IPS DF 4.7 (cell line): Measurements from ENCODE around the gene SMTNL1.

Source experiments
- DNase-seq: peaks from one replicate; pipeline ENCODE4 v3.0.0-alpha.2; 2013; ENCODE audit warnings: low spot score; ENCODE audit errors: extremely low read depth

Gene SMTNL1, protein sequence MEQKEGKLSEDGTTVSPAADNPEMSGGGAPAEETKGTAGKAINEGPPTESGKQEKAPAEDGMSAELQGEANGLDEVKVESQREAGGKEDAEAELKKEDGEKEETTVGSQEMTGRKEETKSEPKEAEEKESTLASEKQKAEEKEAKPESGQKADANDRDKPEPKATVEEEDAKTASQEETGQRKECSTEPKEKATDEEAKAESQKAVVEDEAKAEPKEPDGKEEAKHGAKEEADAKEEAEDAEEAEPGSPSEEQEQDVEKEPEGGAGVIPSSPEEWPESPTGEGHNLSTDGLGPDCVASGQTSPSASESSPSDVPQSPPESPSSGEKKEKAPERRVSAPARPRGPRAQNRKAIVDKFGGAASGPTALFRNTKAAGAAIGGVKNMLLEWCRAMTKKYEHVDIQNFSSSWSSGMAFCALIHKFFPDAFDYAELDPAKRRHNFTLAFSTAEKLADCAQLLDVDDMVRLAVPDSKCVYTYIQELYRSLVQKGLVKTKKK

DNA sequence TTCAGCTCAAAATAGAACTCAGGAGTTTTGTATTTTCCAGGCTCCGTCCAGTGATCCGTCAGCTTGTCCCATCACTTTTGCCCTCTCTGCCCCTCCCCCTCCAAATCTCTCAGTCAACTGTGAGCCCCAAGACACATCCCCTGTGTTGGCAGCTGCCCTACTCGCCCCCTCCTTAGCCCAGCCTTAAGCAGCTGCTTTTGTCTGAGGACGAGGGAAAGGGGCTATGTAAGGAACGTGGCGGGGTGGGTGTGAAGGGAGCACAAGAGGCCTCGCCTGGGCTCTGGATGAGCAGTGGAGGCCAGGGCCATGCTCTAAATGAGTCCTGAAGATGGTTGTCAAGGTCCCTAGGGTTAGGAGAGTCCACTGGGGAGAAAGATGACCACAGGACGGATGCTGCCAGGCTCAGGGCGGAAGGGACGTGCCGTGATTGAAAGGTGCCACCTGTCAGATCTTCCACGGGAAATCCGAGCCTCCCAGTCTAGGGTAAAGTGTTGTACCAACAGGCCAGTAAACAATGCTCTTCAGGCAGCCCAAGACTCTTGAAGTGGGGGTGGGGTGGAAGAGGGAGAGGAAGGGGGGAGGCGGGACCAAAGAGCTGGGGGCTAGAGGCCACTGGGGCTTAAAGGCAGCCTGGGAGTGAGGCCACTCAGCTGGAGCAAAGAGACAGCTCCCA lies at the start of gene SMTNL1:
SMTNL1 (plus strand) TSS at position 649 of the 673 bp plus-strand sequence. CDS start 5,048 bp downstream, outside the sequence.
- DNase-seq = no peak

DNA sequence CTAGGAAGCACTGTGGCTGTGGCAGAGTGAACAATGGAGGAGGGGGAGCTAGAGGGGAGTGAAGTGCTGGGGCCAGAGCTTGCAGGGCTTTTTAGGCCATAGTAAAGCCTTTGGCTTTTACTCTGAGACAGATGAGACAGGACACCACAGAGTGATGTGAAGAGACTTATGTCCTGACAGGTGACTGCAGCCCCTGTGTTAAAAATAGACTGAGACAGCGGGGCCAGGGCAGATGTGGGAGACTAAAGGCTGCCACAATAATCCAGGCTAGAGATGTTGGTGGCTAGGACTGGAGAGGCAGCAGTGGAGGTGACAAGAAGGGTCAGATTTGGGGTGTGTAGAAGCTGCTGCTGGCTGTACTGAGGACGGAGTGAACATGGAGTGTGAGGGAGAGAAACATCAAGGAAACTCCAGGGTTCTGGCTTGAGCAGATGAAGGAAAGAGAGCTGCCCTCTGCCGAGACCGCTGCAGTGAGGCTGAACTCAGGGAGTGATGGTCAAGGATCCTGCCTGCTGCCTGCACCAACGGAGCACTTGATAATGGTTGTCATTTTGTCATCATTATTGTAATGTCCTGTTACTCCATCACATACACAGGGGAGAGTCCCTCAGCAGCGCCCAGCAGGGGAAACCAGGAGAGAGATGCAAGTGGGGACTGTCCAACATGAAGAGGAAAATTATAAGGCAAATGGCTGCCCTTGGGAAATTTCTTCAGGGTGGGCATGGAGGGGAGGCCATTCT lies 49.3 kb upstream of the SMTNL1 start:
- DNase-seq = no peak

DNA sequence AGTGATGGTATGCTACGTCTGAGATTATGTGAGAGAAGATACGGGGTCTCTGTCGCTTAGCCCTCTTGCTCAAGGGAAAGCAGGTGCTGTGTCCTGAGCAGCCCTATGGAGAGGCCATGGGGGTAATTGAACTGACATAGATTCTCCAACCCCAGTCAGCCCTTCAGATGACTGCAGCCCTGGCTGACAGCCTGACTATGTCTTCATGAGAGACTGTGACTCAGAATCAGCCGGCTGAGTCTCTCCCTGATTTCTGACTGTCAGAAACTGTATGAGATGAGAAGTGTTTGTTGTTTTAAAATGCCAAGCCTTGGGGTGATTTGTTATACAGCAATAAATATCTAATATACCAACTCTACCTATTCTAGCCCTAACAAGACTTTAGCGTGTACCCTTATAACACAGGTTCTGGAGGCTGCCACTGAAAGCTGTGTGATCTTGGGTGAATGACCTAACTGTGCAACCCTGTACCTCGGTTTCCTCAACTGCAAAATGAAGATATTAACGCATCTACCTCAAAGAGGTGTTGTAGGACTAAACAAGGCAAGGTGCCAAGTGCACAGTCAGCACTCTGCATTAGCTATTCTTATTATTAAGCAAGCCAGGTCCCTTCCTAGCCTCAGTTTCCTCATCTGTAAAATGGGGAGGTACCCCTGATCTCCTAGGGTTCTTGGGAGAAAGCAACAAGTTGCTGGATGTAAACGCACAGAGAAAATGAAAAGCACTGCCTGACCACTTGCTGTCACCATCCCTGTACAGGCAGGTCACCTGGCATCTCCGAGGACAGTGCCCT lies 46.7 kb upstream of the SMTNL1 start:
- no peak for DNase-seq

DNA sequence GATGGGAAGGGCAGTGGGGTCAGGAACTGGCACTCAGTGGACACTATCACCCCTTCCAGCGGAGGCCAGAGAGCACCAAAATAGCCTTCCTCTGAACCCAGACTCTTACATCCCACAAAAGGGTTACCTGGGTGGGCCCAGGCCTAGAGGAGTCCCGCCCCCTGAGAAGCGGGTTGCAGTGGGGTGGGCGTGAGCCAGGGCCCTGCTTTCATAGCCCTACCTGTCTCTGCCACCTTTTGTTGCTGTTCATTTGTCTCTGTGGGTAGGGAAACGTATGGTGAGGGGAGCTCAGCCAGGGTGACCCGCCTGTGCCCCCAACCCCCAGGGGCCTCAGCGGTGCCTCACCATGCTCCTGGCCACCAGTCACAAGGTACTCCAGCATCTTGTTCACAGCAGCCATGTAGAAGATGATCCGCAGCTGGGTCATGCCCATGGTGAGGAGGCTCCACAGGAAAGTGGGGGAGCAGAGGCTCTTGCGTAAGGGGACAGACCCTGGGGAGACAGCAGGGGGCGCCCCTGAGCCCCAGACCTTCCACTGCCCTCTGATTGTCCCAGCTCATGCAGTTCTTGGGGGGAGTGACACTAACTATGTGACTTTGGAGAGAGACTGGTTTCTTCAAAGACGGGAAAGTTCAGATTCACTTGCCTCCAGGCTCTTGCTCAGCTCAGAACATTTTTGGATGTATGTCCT lies 45.9 kb upstream of the SMTNL1 start:
- DNase-seq = no peak

DNA sequence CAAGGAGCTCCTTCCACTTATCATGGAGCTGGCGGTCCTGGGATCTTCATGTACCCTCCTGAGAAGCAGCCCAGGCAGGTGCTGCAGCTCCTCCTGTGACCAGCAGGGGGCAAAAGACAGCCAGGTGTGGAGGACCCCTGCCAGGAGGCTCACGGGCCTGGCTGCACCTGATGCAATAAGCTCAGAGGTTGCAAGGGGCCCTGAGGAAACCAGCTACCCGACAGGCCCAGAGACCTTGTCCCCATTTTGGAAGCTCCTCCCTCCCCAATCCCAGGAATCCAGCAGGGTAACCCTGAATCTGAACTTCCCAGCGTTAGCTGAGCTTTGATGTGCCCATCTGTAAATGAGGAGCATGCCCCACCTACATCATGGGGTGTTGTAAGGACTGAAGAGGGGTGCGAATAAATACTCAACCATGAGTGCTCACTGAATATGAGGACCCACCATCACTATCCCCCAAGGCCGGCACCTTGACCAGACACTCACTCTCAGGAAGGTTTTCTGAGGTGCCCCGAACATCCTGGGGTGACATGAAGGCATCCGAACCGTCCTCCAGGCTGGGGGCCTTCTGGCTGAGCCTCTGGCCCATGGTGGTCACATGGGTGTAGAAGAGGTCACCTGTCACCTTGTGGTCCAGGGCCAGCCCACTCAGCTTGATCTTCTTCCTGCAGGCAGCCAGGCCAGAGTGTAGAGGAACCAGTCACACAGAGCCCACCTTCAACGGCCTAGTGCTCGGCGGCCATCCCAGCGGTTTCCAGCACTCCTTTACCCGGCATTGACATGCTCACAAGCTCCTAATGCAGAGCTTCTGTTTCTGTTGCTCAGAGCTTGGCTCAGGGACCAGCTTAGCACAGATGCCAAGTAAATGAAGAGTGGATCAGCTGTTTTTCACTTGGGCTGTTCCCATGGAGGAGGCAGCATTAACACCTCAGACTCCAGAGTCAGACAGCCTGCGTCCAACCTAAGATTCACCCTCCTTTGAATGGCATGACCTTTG lies 43.6 kb upstream of the SMTNL1 start:
- no peak for DNase-seq

DNA sequence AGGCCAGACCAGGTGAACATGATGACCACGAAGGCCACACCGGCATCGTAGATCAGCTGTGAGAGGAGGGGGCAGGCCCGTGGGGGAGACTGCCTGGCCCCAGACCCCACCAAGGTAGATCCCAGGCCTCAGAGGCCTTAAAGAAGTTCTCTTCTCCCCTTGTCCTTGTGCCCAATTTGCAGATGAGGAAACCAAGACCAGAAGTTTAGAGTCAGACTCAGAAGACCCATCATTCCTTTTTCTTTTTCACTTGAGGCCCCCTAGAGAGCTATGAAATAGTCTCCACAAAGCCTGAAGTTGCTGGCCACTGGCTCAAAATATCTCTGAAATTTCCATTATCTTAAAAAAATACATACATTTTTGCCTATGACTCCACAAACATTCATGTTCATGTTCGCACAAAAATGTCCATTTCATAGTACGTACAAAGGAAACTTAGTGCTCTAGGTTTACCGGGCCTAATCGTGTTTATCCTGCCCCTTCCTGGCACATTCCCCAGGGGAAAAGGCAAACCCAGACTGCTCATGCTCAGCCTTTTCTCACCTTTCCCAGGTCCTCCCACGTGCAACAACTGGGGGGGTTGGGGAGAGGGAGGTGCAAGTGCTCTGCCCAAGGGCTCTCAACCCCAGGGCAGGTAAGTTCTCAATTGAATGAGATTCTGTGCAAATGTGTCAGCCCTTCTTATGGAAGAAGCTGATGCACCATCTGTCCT lies 41.1 kb upstream of the SMTNL1 start:
- no peak for DNase-seq

DNA sequence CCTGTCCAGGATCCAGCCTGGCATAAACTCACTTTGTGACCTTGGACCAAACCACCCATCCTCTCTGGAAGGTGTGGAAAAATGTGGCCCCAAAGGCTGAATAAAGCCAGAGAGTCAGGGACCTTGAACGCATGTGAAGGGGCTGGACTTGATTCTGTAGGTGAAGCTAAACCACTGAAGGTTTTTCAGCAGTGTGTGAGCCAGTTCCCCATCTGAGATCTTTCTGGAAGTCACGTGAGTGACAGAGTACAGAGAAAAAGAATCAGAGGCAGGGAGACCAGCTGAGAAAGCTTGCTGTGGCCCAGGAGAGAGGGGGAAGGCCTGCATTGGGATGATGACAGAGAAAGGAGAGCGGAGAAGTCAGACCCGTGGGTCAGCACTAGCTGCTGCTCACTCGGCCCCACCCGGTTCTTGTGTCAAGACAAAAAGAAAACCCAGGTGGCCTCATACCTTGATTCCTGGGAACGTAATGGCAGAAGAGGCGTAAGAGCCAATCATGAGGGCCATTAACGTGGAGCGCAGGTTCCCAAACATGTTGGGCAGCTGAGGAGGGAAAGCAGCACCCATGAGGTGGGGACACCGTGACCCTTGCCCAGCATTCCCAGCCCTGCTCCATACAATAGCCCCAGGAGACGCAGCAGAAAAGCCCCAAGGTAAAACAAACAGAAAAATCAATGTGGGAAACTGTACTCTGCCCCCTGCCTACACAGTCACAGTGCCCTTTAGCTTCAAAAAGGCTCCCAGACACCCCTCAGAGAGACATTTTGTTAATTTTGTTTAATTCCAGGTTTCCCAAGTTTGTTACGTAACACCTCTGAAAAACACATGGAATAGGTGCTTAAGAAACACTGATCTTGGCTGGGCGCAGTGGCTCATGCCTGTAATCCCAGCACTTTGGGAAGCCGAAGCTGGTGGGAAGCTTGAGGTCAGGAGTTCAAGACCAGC lies 39.8 kb upstream of the SMTNL1 start:
- no peak for DNase-seq

DNA sequence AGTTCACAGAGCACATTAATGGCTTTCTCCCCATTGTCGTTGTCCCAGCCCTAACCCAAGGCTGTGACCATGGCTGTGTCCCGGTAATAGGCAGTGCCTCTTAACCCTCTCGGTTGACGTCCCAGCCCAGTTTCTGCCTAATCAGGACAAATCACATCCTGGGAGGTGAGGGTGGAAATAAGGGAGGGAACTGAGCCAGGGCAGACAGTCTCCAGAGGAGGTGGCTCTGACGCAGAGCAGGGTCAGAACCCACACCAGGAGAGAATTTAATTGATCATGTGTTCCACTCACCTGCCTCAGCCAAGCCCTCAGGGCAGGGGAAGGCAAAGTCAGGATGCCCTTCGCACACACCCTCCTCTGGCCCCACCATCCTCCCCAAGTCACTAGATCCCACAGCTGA lies 38.9 kb upstream of the SMTNL1 start:
- no peak for DNase-seq

DNA sequence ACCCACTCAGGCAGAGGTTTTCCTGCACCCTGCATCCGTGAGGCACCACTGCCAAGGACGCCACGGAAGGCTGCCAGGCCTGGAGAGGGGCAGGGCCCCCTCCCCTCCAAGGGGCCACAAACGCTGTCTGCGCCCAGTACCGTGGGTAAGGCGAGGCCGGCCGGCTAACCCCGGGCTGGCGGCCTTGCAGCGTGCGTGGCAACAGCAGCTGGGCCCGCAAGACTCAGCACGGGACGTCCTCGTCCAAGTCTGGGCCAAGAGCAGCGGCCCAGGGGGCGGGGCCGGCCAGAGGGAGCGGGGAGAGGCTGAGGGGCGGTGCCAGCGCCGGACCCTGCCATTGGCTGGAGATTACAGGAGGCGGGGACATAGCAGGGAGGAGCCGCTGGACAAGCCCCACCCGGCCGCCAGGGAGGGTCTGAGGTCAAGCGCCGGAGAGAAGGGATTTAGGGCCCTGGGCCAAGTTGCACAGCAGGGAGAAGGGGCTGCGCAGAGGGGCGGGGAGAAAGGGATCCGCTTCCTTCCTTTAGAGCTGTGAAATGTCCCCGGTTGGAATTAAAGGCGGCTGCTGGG lies 37.9 kb upstream of the SMTNL1 start:
- DNase-seq = no peak

DNA sequence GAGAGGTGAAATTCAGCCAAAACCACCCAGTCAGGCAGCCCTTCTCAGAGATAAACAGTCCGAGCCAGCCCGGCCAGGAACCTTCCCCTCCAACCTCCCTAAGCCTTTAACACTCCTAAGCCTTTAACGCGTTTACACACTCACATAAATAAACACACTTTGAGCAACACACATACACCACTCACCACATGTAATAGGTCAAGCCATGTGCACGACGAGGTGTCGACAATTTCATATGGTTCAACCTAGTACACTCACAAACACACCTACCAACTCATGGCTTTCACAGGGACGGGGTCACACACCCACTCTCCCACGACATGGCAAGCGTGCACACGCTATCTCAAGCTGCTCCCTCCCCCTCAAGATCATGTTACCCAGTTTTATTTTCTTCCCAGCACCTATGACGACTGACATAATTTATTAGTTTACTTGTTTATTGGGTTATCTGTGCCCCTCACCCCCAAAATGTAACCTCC lies 37.4 kb upstream of the SMTNL1 start:
- DNase-seq = no peak

DNA sequence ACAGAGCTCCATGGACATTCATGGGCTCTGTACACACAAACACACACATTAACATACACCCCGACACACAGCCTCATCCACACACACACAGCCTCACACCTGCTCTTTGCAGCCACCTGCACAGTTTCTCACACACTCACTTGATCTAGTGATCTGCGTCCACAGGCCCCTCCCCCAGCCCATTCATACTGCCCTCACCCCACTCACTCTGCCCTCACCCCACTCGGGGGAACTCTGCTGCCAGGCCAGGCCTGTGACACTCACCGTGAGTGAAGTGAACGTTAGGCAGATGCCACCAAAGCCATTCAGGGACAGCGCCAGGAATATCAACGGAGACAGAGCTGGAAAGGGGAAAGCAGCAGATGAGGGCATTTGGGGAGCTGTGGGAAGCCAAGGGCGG lies 36.9 kb upstream of the SMTNL1 start:
- no peak for DNase-seq

DNA sequence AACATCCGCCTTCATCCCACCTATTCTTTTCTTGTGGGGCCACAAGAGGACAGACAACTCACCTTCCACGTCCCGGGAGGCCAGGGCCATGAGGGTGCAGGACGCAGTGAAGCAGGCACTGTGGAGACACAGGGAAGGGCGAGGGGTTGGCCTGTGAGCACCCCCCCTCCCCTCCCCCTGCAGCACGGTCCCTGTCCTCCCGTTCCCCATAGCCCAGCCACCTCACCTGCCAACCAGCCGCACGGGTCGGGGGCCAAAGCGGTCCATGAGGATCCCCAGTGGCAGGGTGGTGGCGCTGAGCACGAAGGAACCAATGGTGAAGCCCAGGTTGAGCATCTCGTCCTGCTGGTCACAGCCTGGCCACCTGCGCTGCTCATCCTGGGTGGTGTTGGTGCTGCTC lies 36.5 kb upstream of the SMTNL1 start:
- DNase-seq = no peak

DNA sequence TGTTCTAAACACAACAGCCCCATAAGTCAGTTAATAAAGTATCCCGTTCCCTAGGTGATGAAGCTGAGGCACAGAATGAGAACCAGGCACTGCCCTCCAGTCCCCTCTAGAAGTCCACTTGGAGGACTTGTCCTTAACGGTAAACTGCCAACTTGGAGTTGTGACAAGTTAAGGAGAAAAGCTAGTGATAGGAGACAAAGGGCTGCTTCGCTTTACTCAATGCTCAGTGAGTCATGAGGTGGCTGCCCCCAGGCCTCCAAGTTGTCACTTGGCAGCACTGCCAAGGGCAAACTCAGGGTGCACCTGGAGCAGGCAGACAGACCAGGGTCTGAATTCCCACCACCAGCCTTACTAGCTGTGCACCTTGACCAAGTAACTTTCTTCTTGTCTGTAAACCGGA lies 35.4 kb upstream of the SMTNL1 start:
- DNase-seq = no peak

DNA sequence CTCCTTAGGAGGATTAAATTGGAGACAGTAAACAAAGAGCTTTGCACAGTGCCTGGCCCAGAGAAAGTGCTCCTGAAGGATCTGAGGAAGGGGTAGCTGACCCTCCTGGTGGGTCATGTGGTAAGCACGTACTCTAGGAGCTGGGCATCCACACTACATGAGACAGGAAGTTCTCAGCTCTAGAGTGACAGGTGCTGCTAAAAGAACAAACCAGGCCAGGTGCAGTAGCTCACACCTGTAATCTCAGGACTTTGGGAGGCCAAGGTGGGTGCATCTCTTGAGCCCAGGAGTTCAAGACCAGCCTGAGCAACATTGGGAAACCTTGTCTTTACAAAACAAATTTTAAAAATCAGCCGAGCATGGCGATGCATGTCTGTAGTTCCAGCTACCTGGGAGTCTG lies 35.0 kb upstream of the SMTNL1 start:
- DNase-seq = no peak

DNA sequence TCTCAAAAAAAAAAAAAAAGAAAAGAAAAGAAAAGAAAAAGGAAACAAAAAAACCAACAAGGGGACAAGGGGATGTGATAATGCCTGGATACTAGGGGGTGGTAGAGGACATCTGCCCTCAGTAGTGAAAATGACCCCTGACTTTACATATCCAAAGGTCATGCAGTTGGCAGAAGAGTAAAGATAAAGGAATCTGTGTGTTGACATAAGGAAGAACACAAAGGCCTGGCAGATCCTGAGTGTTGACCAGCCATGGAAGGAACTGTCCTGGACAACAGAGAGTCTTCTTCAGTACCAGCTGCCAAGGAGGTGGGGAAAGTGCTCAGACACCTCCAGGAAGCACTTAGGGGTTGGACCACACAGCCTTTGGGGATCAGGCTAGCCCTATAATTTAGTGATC lies 34.5 kb upstream of the SMTNL1 start:
- DNase-seq = no peak

DNA sequence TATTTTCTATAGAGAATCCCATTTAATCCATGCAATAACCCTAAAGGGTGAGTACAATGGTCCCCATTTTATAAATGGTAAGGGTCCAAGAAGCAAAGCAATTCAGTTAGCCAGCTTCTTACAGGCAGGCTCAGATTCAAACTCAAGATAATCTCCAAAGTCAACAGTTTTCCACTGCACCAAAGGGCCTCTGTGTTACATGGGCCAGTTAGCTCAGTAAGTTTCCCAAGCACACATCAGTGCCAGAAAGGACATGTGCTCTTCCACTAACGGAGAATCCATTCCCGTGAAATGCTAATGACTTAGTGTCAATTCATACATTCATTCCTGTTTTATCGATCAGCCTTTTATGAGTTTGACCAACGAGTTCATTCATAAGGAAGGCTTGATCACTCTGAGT lies 32.9 kb upstream of the SMTNL1 start:
- no peak for DNase-seq

DNA sequence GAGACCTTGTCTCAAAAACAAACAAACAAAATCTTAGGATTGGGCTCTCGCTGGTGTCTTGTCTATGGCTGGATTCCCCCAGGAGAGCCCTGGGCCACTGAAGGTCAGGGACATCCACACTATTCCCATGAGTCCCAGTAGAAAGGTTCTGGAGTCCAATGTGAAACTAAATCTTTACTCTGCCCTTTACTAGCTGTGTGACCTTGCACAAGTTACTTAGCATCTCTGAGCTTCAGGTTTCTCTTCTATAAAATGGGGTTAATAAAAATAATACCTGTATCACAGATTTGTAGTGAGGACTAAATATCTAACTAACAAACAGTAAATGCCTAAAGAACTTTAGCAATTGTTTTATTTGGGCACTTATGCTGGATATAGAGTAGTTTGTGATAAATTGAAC lies 30.9 kb upstream of the SMTNL1 start:
- no peak for DNase-seq
